HEK293 (cell line): ENCODE measurements around the gene SNAPC4.

Source experiments
- CTCF ChIA-PET: fragments of 350-600 bp; formaldehyde crosslinking; extraction: SDS; loops from one replicate; lab custom pipeline; 2021; ENCODE audit warnings: antibody characterized with exemption; lab: Yijun Ruan, JAX
- POLR2A ChIA-PET: fragments of 300-600 bp; formaldehyde crosslinking; extraction: SDS; loops from one replicate; lab custom pipeline; 2020; ENCODE audit warnings: antibody characterized with exemption, inconsistent platforms; lab: Yijun Ruan, JAX
- H3K27ac ChIP-seq: fragments of 200-500 bp; sonication (Bioruptor generic); 2 replicates; pipeline ENCODE4 v1.5.1; 2014; ENCODE audit warnings: low read depth, low read length, control low read depth, inconsistent platforms; ENCODE audit errors: extremely low read depth
- H3K36me3 ChIP-seq, 2 experiments: fragments of 200-500 bp in 1 of 2; sonication (Bioruptor generic) in 1 of 2; 1 replicate in 1 of 2; 2 replicates in 1 of 2; pipeline ENCODE4 v1.5.1; 2014 to 2017; ENCODE audit warnings: inconsistent platforms in 2 of 2, low read length in 2 of 2; ENCODE audit not compliant: control insufficient read depth in 2 of 2, insufficient read depth in 1 of 2
- H3K4me1 ChIP-seq: fragments of 200-500 bp; sonication (Bioruptor generic); 2 replicates; pipeline ENCODE4 v1.5.1; 2014; ENCODE audit warnings: mild to moderate bottlenecking, low read length, inconsistent platforms; ENCODE audit not compliant: control insufficient read depth, insufficient read depth
- H3K4me3 ChIP-seq: 2 replicates; pipeline ENCODE4 v1.5.1; 2011; ENCODE audit warnings: low read depth, mild to moderate bottlenecking, control low read depth, low read length, moderate library complexity
- H3K9me3 ChIP-seq: fragments of 200-500 bp; sonication (Bioruptor generic); 2 replicates; pipeline ENCODE4 v1.5.1; 2014; ENCODE audit warnings: low read depth, low read length, inconsistent platforms; ENCODE audit not compliant: control insufficient read depth, insufficient read depth
- GLI2 ChIP-seq: fragments of 450-650 bp; formaldehyde crosslinking; IDR thresholded peaks from 2 replicates; pipeline ENCODE4; 2017; ENCODE audit warnings: missing biosample characterization, missing genetic modification characterization, low read depth, borderline replicate concordance
- GLIS2 ChIP-seq: fragments of 450-650 bp; formaldehyde crosslinking; IDR thresholded peaks from 2 replicates; pipeline ENCODE4 v1.5.1; 2016; ENCODE audit warnings: missing biosample characterization, missing genetic modification characterization
- HOXD13 ChIP-seq: sonication (generic); formaldehyde crosslinking; IDR thresholded peaks from 2 replicates; pipeline ENCODE4 v1.8.0; 2022; ENCODE audit warnings: missing genetic modification reagents, borderline replicate concordance
- SALL2 ChIP-seq: fragments of 450-650 bp; formaldehyde crosslinking; IDR thresholded peaks from 2 replicates; pipeline ENCODE4 v1.5.0; 2017; ENCODE audit warnings: missing biosample characterization, mild to moderate bottlenecking, missing genetic modification characterization, borderline replicate concordance
- ZBTB17 ChIP-seq: fragments of 450-650 bp; formaldehyde crosslinking; IDR thresholded peaks from 2 replicates; pipeline ENCODE4 v1.5.1; 2016; ENCODE audit warnings: missing biosample characterization, missing genetic modification characterization
- ZFHX2 ChIP-seq: fragments of 450-650 bp; formaldehyde crosslinking; conservative IDR thresholded peaks from 2 replicates; pipeline ENCODE4 v1.5.1; 2016; ENCODE audit warnings: missing biosample characterization, missing genetic modification characterization
- ZFP69B ChIP-seq: fragments of 450-650 bp; formaldehyde crosslinking; IDR thresholded peaks from 2 replicates; pipeline ENCODE4 v1.5.1; 2016; ENCODE audit warnings: missing biosample characterization, missing genetic modification characterization
- ZIC2 ChIP-seq: fragments of 450-650 bp; formaldehyde crosslinking; IDR thresholded peaks from 2 replicates; pipeline ENCODE4 v1.5.1; 2016; ENCODE audit warnings: missing biosample characterization, missing genetic modification characterization
- ZNF174 ChIP-seq: fragments of 450-650 bp; formaldehyde crosslinking; IDR thresholded peaks from 2 replicates; pipeline ENCODE4 v1.5.0; 2017; ENCODE audit warnings: missing biosample characterization, mild to moderate bottlenecking, missing genetic modification characterization
- ZNF391 ChIP-seq: fragments of 450-650 bp; formaldehyde crosslinking; IDR thresholded peaks from 2 replicates; pipeline ENCODE4 v1.5.1; 2016; ENCODE audit warnings: low read depth, missing biosample characterization, missing genetic modification characterization, borderline replicate concordance
- ZNF501 ChIP-seq: fragments of 450-650 bp; formaldehyde crosslinking; IDR thresholded peaks from 2 replicates; pipeline ENCODE4 v1.5.1; 2016; ENCODE audit warnings: missing biosample characterization, missing genetic modification characterization
- ZNF777 ChIP-seq: fragments of 450-650 bp; formaldehyde crosslinking; IDR thresholded peaks from 2 replicates; pipeline ENCODE4 v1.5.1; 2017; ENCODE audit warnings: missing biosample characterization, missing genetic modification characterization, borderline replicate concordance
- TF ChIP-seq, protein P1 (sequence below): fragments of 450-650 bp; formaldehyde crosslinking; IDR thresholded peaks from 2 replicates; pipeline ENCODE4 v1.5.1; 2016; ENCODE audit warnings: missing biosample characterization, missing genetic modification characterization, borderline replicate concordance
- TF ChIP-seq, protein P2 (sequence below): fragments of 450-650 bp; formaldehyde crosslinking; IDR thresholded peaks from 2 replicates; pipeline ENCODE4 v1.5.1; 2016; ENCODE audit warnings: missing biosample characterization, missing genetic modification characterization, borderline replicate concordance
- TF ChIP-seq, protein P3 (sequence below): fragments of 450-650 bp; formaldehyde crosslinking; IDR thresholded peaks from 2 replicates; pipeline ENCODE4 v1.5.1; 2017; ENCODE audit warnings: missing biosample characterization, mild to moderate bottlenecking, missing genetic modification characterization, moderate library complexity
- TF ChIP-seq, protein P4 (sequence below): fragments of 450-650 bp; formaldehyde crosslinking; conservative IDR thresholded peaks from 2 replicates; pipeline ENCODE4 v1.5.1; 2016; ENCODE audit warnings: low read depth, missing biosample characterization, missing genetic modification characterization
- TF ChIP-seq, protein P5 (sequence below): fragments of 450-650 bp; formaldehyde crosslinking; optimal IDR thresholded peaks from 2 replicates; pipeline ENCODE3; 2016; ENCODE audit warnings: missing biosample characterization, mild to moderate bottlenecking, missing genetic modification characterization

SNAPC4 gene

DNA sequence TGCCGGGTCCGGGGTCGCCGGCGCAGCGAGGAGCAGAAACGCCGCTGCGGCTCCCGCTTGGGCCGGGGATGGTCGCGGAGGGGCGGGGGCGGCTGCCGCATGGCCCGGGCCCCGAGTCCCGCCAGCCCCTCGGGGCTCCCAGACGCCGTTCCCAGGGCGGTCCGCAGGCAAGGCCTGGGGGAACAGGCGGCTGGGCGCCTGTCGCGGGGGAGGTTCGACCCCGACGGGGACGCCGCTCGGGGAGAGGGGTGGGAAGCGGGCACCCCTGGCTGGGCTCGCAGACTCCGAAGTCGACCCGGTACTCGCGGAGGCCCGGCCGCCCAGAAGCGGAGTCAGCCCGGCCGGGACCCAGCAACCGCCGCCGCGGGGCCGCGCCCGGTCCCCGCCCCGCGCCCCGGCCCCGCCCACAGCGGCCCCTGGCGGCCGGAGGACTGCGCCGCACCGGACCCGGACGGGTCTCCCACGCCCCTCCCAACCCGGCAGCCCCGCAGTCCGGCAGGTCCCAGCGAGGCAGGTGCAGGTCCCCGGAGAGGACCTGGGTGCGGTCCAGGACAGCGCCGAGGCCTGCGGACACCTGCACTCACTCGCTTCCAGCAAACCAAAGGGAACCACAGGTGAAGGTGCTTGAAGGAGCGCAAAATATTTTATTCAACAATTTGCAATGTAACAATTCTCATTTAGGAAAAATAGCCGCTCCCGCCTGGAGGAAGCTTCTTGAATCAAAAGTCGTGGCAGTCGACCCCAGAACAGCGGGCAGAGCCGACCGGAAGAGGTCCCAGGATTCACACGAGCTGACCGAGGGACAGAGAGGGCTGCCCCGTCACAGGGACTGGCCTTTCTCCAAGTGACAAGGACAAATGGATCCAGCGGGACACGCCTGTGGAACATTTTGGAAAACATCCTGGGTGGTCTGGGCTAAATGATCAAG lies 39.8 kb upstream of the SNAPC4 start, which contains the start of gene INPP5E (continued):
- TF ChIP-seq, protein P1, sequence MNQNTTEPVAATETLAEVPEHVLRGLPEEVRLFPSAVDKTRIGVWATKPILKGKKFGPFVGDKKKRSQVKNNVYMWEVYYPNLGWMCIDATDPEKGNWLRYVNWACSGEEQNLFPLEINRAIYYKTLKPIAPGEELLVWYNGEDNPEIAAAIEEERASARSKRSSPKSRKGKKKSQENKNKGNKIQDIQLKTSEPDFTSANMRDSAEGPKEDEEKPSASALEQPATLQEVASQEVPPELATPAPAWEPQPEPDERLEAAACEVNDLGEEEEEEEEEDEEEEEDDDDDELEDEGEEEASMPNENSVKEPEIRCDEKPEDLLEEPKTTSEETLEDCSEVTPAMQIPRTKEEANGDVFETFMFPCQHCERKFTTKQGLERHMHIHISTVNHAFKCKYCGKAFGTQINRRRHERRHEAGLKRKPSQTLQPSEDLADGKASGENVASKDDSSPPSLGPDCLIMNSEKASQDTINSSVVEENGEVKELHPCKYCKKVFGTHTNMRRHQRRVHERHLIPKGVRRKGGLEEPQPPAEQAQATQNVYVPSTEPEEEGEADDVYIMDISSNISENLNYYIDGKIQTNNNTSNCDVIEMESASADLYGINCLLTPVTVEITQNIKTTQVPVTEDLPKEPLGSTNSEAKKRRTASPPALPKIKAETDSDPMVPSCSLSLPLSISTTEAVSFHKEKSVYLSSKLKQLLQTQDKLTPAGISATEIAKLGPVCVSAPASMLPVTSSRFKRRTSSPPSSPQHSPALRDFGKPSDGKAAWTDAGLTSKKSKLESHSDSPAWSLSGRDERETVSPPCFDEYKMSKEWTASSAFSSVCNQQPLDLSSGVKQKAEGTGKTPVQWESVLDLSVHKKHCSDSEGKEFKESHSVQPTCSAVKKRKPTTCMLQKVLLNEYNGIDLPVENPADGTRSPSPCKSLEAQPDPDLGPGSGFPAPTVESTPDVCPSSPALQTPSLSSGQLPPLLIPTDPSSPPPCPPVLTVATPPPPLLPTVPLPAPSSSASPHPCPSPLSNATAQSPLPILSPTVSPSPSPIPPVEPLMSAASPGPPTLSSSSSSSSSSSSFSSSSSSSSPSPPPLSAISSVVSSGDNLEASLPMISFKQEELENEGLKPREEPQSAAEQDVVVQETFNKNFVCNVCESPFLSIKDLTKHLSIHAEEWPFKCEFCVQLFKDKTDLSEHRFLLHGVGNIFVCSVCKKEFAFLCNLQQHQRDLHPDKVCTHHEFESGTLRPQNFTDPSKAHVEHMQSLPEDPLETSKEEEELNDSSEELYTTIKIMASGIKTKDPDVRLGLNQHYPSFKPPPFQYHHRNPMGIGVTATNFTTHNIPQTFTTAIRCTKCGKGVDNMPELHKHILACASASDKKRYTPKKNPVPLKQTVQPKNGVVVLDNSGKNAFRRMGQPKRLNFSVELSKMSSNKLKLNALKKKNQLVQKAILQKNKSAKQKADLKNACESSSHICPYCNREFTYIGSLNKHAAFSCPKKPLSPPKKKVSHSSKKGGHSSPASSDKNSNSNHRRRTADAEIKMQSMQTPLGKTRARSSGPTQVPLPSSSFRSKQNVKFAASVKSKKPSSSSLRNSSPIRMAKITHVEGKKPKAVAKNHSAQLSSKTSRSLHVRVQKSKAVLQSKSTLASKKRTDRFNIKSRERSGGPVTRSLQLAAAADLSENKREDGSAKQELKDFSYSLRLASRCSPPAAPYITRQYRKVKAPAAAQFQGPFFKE (tag by site-specific recombination) = no peak
- TF ChIP-seq ZNF501 (tag by site-specific recombination) = no peak
- TF ChIP-seq ZNF777 (tag by site-specific recombination) = peak; percentile 54; the same call in 1 of the 2 replicates
- TF ChIP-seq GLI2 = no peak
- TF ChIP-seq, protein P2, sequence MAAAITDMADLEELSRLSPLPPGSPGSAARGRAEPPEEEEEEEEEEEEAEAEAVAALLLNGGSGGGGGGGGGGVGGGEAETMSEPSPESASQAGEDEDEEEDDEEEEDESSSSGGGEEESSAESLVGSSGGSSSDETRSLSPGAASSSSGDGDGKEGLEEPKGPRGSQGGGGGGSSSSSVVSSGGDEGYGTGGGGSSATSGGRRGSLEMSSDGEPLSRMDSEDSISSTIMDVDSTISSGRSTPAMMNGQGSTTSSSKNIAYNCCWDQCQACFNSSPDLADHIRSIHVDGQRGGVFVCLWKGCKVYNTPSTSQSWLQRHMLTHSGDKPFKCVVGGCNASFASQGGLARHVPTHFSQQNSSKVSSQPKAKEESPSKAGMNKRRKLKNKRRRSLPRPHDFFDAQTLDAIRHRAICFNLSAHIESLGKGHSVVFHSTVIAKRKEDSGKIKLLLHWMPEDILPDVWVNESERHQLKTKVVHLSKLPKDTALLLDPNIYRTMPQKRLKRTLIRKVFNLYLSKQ (tag by site-specific recombination) = no peak

DNA sequence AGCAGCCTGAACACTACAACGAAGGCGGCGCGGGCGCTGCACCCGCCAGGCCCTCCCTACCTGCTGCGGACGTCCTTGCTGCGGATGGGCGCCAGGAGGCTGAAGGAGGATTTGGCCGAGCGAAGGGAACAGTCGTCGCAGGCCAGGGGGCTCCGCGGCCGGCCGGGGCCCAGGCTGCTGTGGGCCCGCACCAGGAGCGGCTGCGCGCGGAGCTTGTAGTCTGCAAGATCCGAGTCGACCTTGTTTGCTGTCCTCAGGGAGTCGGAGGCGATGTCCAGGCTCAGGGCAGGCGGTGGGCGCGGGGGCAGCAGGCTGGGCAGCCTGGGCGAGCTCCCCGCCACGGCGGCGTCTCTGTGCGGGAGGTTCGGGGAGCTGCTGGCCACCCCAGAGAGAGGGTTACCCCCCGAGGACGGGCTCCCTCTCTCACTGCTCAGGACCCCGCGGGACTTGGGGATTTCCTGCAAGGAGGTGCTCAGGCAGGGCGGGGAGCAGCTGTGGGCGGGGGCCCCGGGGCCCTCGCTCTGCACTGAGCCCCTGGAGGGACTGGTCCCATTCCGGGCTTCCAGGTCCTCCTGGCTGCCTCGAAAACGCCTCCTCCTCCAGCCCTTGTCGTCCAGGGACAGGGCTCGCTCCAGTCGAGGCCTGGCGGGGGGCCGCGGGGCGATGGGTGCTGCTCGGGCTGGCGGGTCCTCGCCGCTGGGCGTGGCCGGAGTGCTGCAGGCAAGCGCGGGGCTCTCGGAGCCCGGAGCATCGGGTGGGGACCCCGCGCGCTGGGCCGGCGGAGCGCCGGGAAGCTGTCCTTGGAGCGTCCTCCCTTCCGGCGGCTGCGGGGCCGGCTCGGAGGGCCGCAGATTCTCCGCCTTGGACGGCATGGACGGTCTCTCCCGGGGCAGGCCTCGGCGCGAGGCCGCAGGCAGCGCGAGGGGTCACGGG lies 38.8 kb upstream of the SNAPC4 start:
- ChIA-PET CTCF (interaction anchor here (0.6 to 3.9 kb wide), 6 partner anchors 27 to 195 kb away, joined by 3 to 17 read pairs (median 5); no protein-coding TSS in a partner anchor), POLR2A (interaction anchor here (0.8 to 1.7 kb wide), 5 partner anchors 14 to 76 kb away, joined by 3 to 6 read pairs (median 3); no protein-coding TSS in a partner anchor)
- Histone ChIP-seq H3K27ac (peak overlapping the region; percentile 89; the same call in 1 of the 2 replicates), H3K4me3 (peak overlapping the region; percentile 81), H3K9me3 (no peaks in the 10 kb centered on the region), H3K4me1 (0 out of 2 replicates have a peak, but pooled peaks cover 2% of the 10 kb centered on the region), H3K36me3 (peaks cover 0 to 73% of the 10 kb centered on the region in 2 experiments; a peak in 2 of 3 replicates)
- TF ChIP-seq HOXD13 (CRISPR knock-in tag) (no peak), ZFP69B (tag by site-specific recombination) (peak; percentile 46; the same call in 1 of the 2 replicates), ZFHX2 (tag by site-specific recombination) (peak; percentile 39), ZNF174 (tag by site-specific recombination) (no peak), ZIC2 (tag by site-specific recombination) (peak; percentile 30; the same call in 1 of the 2 replicates), GLIS2 (tag by site-specific recombination) (peak; percentile 79), ZBTB17 (tag by site-specific recombination) (peak; percentile 27; the same call in 1 of the 2 replicates), ZNF501 (tag by site-specific recombination) (no peak), ZNF391 (no peak), SALL2 (no peak)
- TF ChIP-seq, protein P3, sequence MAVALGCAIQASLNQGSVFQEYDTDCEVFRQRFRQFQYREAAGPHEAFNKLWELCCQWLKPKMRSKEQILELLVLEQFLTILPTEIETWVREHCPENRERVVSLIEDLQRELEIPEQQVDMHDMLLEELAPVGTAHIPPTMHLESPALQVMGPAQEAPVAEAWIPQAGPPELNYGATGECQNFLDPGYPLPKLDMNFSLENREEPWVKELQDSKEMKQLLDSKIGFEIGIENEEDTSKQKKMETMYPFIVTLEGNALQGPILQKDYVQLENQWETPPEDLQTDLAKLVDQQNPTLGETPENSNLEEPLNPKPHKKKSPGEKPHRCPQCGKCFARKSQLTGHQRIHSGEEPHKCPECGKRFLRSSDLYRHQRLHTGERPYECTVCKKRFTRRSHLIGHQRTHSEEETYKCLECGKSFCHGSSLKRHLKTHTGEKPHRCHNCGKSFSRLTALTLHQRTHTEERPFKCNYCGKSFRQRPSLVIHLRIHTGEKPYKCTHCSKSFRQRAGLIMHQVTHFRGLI = peak; percentile 94
- TF ChIP-seq, protein P4, sequence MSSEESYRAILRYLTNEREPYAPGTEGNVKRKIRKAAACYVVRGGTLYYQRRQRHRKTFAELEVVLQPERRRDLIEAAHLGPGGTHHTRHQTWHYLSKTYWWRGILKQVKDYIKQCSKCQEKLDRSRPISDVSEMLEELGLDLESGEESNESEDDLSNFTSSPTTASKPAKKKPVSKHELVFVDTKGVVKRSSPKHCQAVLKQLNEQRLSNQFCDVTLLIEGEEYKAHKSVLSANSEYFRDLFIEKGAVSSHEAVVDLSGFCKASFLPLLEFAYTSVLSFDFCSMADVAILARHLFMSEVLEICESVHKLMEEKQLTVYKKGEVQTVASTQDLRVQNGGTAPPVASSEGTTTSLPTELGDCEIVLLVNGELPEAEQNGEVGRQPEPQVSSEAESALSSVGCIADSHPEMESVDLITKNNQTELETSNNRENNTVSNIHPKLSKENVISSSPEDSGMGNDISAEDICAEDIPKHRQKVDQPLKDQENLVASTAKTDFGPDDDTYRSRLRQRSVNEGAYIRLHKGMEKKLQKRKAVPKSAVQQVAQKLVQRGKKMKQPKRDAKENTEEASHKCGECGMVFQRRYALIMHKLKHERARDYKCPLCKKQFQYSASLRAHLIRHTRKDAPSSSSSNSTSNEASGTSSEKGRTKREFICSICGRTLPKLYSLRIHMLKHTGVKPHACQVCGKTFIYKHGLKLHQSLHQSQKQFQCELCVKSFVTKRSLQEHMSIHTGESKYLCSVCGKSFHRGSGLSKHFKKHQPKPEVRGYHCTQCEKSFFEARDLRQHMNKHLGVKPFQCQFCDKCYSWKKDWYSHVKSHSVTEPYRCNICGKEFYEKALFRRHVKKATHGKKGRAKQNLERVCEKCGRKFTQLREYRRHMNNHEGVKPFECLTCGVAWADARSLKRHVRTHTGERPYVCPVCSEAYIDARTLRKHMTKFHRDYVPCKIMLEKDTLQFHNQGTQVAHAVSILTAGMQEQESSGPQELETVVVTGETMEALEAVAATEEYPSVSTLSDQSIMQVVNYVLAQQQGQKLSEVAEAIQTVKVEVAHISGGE (tag by site-specific recombination) = no peak
- TF ChIP-seq, protein P5, sequence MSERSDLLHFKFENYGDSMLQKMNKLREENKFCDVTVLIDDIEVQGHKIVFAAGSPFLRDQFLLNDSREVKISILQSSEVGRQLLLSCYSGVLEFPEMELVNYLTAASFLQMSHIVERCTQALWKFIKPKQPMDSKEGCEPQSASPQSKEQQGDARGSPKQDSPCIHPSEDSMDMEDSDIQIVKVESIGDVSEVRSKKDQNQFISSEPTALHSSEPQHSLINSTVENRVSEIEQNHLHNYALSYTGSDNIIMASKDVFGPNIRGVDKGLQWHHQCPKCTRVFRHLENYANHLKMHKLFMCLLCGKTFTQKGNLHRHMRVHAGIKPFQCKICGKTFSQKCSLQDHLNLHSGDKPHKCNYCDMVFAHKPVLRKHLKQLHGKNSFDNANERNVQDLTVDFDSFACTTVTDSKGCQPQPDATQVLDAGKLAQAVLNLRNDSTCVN (tag by site-specific recombination) = peak; percentile 60
